ENCODE measurements around the gene KANTR.

KANTR gene

DNA sequence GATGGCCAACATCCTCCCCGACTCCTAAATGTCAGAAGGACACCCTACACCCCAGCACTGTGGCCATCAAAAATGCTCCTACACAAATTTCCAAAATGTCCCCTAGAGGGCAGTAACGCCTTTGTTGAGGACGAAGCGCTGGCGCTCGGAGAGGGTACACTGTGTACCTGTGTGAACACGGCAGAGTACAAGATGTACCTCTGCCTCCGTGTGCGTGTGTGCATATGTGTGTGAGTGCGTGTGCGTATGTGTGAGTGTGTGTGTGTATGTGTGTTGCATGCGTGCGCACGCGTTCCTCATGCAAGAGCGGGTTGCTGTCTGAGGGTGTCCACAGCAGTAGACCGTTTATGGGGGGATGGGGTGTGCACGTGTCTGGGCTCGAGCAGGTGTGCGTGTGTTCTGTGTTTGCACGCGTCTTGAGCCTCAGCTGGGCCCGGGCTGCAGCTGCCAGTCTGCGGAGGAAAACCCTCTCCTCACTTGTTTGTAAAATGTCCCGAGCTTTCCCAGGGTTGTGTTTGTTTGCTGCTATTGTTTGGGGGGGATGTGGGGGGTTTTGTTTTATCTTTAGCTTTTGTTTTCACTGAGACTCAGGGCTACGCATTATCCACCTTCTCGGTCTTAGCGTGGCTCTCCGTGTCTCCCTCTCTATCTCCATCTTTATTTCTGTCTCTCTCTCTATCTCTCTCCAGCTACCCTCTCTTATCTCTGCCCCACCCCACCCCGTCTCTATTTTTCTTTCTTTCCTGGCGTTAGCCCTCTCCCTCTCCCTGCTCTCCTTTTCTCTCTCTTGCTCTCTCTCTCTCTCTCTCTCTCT is 22.1 kb upstream of the KANTR start:
- no peak for TF ChIP-seq POLR2AphosphoS5 (IDR thresholded peaks at IDR 0.05; ENCODE audit: low read depth, low read length)
- no peak for TF ChIP-seq TAF1 (IDR thresholded peaks at IDR 0.05; ENCODE audit: borderline replicate concordance, insufficient read depth, low read length)
- TF ChIP-seq SIN3A (IDR thresholded peaks at IDR 0.05; ENCODE audit: borderline replicate concordance, insufficient read depth, low read length): no peak
- no peak for TF ChIP-seq FOXP2 (optimal IDR thresholded peaks at IDR 0.05; ENCODE audit: borderline replicate concordance, extremely low read depth, extremely low read length, insufficient read depth)
- TF ChIP-seq, protein P1, sequence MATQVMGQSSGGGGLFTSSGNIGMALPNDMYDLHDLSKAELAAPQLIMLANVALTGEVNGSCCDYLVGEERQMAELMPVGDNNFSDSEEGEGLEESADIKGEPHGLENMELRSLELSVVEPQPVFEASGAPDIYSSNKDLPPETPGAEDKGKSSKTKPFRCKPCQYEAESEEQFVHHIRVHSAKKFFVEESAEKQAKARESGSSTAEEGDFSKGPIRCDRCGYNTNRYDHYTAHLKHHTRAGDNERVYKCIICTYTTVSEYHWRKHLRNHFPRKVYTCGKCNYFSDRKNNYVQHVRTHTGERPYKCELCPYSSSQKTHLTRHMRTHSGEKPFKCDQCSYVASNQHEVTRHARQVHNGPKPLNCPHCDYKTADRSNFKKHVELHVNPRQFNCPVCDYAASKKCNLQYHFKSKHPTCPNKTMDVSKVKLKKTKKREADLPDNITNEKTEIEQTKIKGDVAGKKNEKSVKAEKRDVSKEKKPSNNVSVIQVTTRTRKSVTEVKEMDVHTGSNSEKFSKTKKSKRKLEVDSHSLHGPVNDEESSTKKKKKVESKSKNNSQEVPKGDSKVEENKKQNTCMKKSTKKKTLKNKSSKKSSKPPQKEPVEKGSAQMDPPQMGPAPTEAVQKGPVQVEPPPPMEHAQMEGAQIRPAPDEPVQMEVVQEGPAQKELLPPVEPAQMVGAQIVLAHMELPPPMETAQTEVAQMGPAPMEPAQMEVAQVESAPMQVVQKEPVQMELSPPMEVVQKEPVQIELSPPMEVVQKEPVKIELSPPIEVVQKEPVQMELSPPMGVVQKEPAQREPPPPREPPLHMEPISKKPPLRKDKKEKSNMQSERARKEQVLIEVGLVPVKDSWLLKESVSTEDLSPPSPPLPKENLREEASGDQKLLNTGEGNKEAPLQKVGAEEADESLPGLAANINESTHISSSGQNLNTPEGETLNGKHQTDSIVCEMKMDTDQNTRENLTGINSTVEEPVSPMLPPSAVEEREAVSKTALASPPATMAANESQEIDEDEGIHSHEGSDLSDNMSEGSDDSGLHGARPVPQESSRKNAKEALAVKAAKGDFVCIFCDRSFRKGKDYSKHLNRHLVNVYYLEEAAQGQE (IDR thresholded peaks at IDR 0.05; ENCODE audit: insufficient read depth in 1 of 2, low read depth in 2 of 2, low read length in 2 of 2): no peak

DNA sequence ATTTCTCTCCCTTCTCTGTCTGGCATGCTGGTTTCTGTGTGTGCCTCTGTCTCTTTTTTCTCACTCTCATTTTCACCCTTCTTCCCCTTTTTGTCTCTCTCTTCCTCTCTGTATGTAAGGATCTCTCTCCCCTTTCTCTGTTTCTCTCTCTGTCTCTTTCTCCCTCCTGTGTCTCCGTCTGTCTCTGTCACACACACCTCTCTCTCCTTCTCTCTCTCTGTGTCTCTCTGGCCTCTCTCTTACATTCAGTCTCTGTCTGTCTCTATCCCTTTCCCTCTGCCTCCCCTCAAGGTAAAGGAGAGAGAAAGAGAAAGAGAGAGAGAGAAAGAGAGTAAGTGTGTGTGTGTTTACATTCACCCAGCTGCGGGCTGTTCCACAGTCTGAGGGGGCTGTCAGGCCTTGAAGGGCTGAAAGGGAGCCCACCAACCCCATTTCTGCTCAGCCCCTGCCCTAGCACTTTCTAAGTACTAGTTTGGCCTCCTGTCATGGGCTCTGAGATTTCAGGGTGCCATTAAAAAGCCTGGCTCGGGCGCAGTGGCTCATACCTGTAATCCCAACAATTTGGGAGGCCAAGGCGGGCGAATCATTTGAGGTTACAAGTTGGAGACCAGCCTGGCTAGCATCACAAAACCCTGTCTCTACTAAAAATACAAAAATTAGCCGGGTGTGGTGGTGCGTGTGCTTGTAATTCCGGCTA is 21.4 kb upstream of the KANTR start:
- TF ChIP-seq SIN3A (IDR thresholded peaks at IDR 0.05; ENCODE audit: borderline replicate concordance, insufficient read depth, low read length) (no peak), FOXP2 (optimal IDR thresholded peaks at IDR 0.05; ENCODE audit: borderline replicate concordance, extremely low read depth, extremely low read length, insufficient read depth) (no peak), TAF1 (IDR thresholded peaks at IDR 0.05; ENCODE audit: borderline replicate concordance, insufficient read depth, low read length) (no peak), POLR2AphosphoS5 (IDR thresholded peaks at IDR 0.05; ENCODE audit: low read depth, low read length) (no peak)
- TF ChIP-seq, protein P1 (IDR thresholded peaks at IDR 0.05; ENCODE audit: insufficient read depth in 1 of 2, low read depth in 2 of 2, low read length in 2 of 2): no peak

DNA sequence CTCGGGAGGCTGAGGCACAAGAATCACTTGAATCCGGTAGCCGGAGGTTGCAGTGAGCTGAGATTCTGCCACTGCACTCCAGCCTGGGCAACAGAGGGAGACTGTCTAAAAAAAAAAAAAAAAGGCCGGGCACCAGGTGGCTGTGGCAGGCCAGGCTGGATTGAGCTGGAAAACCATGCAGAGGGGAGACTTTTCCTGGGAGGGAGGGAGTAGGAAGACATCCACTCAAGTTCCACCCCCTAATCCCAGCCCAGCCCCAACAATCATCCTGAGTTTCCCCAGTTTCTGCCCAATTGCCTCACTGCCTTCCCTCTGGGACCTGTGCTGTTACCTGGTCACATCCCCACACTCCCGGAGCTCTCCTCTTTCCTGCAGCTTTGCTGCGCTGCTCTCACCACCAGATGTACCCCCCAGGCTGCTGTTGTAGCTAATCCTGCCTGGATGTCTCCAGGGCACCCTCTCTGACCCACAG is 20.8 kb upstream of the KANTR start:
- no peak for TF ChIP-seq FOXP2 (optimal IDR thresholded peaks at IDR 0.05; ENCODE audit: borderline replicate concordance, extremely low read depth, extremely low read length, insufficient read depth)
- no peak for TF ChIP-seq POLR2AphosphoS5 (IDR thresholded peaks at IDR 0.05; ENCODE audit: low read depth, low read length)
- TF ChIP-seq TAF1 (IDR thresholded peaks at IDR 0.05; ENCODE audit: borderline replicate concordance, insufficient read depth, low read length): no peak
- TF ChIP-seq SIN3A (IDR thresholded peaks at IDR 0.05; ENCODE audit: borderline replicate concordance, insufficient read depth, low read length): no peak
- TF ChIP-seq, protein P1 (IDR thresholded peaks at IDR 0.05; ENCODE audit: insufficient read depth in 1 of 2, low read depth in 2 of 2, low read length in 2 of 2): no peak

DNA sequence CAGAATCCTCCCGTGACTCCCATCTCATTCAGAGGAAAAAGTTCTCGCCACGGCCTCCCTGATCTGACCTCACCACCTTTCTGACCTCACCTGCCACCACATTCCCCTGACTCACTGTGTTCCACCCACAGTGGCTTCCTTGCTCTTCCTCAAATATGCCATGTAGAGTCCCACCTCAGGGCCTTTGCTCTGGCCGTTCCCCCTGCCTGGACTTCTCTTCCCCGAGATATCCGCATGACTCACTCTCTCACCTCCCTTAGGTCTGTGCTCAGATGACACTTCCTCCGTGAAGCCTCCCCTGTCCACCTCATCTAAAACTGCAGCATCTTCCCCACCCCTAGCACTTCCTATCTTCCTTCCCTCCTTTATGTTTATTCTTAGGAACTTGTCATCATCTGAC is 18.9 kb upstream of the KANTR start:
- no peak for TF ChIP-seq SIN3A (IDR thresholded peaks at IDR 0.05; ENCODE audit: borderline replicate concordance, insufficient read depth, low read length)
- no peak for TF ChIP-seq TAF1 (IDR thresholded peaks at IDR 0.05; ENCODE audit: borderline replicate concordance, insufficient read depth, low read length)
- TF ChIP-seq FOXP2 (optimal IDR thresholded peaks at IDR 0.05; ENCODE audit: borderline replicate concordance, extremely low read depth, extremely low read length, insufficient read depth): no peak
- TF ChIP-seq POLR2AphosphoS5 (IDR thresholded peaks at IDR 0.05; ENCODE audit: low read depth, low read length): no peak
- TF ChIP-seq, protein P1 (IDR thresholded peaks at IDR 0.05; ENCODE audit: insufficient read depth in 1 of 2, low read depth in 2 of 2, low read length in 2 of 2): no peak

Measured in PFSK-1 (cell line).